Activated CD8-positive, alpha-beta T cell treated with anti-CD3 and anti-CD28 coated beads, Interleukin-2, amount 10 ng/mL, durations not matched to agents 7 days and 5 days (primary cell): Measurements from ENCODE around the gene RPL10A. TPM values are rescaled to one million over a fixed set of nuclear protein-coding genes. Genes with fewer than 3 reads are reported as not detected.

Experiments
- ATAC-seq: fragments of 150-1000 bp; cut with Tn5 transposase; one replicate; pipeline ENCODE4 v1.10.0; 2021; ENCODE audit warnings: moderate library complexity
- CTCF ChIA-PET: fragments of 350-600 bp; sonication (Branson Sonifier 250); formaldehyde crosslinking; loops from one replicate; lab custom pipeline; 2021; ENCODE audit warnings: antibody characterized with exemption; lab: Charles Lee
- POLR2A ChIA-PET: fragments of 350-600 bp; sonication (Branson Sonifier 250); formaldehyde crosslinking; loops from one replicate; lab custom pipeline; 2021; ENCODE audit warnings: antibody characterized with exemption; lab: Charles Lee
- DNase-seq: peaks from one replicate; pipeline ENCODE4 v3.0.0-alpha.2; 2020
- H3K27ac Mint-ChIP-seq: one replicate; pipeline ENCODE4 v1.8.0; 2021; ENCODE audit warnings: mild to moderate bottlenecking, mixed read lengths
- H3K27me3 Mint-ChIP-seq: one replicate; pipeline ENCODE4 v1.8.0; 2021; ENCODE audit warnings: low read depth, mixed read lengths
- H3K36me3 Mint-ChIP-seq: one replicate; pipeline ENCODE4 v1.8.0; 2021; ENCODE audit warnings: low read depth, mixed read lengths
- H3K4me1 Mint-ChIP-seq: one replicate; pipeline ENCODE4 v1.8.0; 2021; ENCODE audit warnings: low read depth, mixed read lengths
- H3K4me3 Mint-ChIP-seq: one replicate; pipeline ENCODE4 v1.8.0; 2021; ENCODE audit warnings: mild to moderate bottlenecking, mixed read lengths
- H3K9me3 Mint-ChIP-seq: one replicate; pipeline ENCODE4 v1.8.0; 2022; ENCODE audit warnings: mixed read lengths; ENCODE audit not compliant: insufficient read depth
- total RNA-seq, 2 experiments: library from RNA; stranded (reverse); gene quantifications; one replicate each; pipeline ENCODE4 v1.2.3, GENCODE V29; 2021

RPL10A gene
- total RNA-seq, 2 experiments from 2014 or later = 1,398 to 1,443 TPM

DNA sequence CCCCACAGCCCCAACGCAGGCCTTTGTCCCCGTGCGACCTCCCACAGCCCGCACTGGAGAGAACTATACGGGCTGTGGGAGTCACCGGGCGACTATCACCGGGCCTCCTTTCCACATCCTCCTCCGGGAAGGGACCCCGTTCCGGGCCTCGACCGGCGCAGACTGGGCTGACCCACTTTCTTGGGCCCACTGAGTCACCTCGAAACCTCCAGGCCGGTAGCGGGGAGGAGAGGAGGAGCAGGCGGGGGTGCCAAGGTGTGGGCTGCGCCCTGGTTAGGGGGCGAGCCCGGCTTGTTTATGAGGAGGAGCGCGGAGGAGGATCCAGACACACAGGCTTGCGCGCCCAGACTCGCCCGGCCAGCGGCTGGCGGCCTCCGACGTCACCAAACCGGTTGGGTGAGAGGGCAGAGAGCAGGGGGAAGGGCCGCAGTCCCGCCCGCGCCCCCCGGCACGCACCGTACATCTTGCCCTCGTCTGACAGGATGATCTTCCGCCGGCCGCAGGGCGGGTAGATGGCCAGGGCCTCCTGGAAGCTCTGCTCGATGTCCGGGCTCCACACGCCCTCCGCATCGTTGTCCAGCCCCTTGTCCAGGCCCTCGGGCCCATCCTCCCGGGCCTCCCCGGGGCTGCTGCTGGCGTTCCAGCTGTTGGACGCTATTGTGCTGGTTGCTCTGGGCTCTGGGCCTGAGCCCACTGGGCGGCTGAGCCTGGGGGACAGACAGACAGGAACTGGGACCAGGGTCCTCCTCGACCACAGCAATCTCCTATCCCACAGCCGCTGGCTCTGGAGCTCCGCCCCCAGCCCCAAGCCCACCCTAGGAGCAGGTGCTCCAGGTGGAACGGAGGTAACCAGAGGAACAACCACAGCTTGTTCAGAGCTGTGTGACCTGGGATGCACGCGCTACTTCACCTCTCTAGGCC is 18.1 kb downstream of the RPL10A start:
- Mint-ChIP-seq H3K27me3 (peaks cover 2% of the 10 kb centered on the region), H3K27ac (no peak overlapping the region), H3K4me3 (no peak overlapping the region), H3K36me3 (no peaks in the 10 kb centered on the region), H3K9me3 (no peaks in the 10 kb centered on the region), H3K4me1 (peaks cover 10% of the 10 kb centered on the region)
- ATAC-seq = no peak
- POLR2A ChIA-PET = no interaction called here
- CTCF ChIA-PET = interaction anchor here (1.6 kb wide), 1 partner anchor 251 kb away, joined by 4 read pairs; the partner anchor contains the start of gene ARMC12
- no peak for DNase-seq

DNA sequence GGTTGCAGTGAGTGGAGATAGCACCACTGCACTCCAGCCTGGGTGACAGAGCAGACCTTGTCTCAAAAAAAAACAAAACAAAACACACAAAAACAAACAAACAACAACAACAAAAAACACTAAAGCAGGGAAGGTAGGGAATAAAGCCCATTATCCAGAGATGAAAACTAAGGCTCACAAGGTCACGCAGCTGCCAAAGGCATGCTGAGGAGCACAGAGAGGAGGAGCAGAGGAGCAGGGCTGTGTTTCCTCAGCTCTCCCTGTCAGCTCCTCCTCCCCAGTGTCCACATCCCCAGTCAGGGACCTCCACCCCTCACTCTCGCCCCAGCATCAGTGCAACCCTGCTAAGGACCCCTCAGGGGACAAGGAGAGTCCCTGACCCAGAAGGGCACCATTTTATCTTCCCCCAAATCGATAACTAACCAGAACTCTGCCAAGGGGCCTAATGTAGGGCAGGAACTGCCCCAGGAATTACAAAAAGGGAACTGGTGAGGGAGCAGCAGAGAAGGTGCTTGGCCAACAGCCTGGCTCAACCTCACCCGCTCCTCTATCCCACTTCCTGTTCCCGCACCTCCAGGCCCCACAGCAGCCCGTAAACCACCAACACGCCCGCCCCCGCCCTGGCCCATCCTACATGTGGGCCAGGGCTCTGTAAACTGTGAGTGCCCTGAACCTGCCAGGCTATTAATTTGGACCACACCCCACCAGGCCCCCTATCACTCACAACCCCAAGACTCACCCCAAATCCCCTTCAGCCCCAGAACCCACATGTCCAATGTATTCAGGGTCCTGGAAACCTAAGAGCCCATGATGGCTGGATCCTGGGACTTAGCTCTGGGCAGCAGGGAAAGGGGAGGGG is 19.7 kb downstream of the RPL10A start:
- Mint-ChIP-seq H3K27ac (peak overlapping the region; percentile 62), H3K36me3 (no peaks in the 10 kb centered on the region), H3K27me3 (peaks cover 2% of the 10 kb centered on the region), H3K4me3 (no peak overlapping the region), H3K4me1 (peaks cover 12% of the 10 kb centered on the region), H3K9me3 (no peaks in the 10 kb centered on the region)
- ATAC-seq = no peak
- no peak for DNase-seq
- CTCF ChIA-PET = interaction anchor here (1.6 kb wide), 1 partner anchor 249 kb away, joined by 4 read pairs; the partner anchor contains the start of gene ARMC12
- POLR2A ChIA-PET = no interaction called here

DNA sequence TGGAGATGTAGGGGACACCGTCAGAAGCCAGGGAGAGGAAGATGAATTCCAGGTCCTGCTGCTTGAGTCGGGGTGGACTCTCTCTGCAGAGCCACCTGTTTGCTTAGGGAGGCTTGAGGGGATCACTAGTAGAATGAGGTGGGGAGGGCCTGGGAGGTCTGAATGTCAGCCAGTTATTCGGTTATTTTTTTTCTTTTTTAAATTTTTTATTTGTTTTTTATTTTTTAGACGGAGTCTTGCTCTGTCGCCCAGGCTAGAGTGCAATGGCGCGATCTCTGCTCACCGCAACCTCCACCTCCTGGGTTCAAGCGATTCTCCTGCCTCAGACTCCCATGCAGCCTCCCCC is 20.3 kb downstream of the RPL10A start:
- no peak overlapping the region for H3K27ac Mint-ChIP-seq
- ChIA-PET POLR2A (no interaction called here), CTCF (interaction anchor here (0.9 kb wide), 1 partner anchor 9 kb away, joined by 3 read pairs; no protein-coding TSS in a partner anchor)

DNA sequence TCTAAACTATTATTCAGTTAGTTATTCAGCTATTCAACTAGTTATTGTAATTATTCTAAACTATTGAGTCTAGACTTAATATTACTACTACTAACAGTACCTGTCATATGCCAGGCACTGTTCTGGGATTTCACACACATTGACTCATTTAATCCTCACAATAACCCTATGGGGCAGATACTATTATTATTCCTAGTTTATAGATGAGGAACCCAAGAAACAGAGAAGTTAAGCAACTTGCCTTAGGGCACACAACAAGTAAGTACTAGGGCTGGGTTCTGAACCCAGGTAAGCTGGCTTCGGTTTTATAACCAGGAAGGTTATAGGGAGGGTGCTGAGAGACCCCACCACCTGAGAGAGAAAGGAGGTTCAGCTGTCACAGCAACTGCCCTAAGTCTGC is 20.9 kb downstream of the RPL10A start:
- no peak for ATAC-seq
- no peak overlapping the region for H3K4me3 Mint-ChIP-seq
- ChIA-PET CTCF (interaction anchor here (0.9 kb wide), 1 partner anchor 9 kb away, joined by 3 read pairs; no protein-coding TSS in a partner anchor), POLR2A (interaction anchor here (0.5 kb wide), 1 partner anchor 247 kb away, joined by 3 read pairs; no protein-coding TSS in a partner anchor)
- peaks cover 14% of the 10 kb centered on the region for H3K4me1 Mint-ChIP-seq
- H3K27me3 Mint-ChIP-seq = peaks cover 2% of the 10 kb centered on the region
- H3K27ac Mint-ChIP-seq = no peak overlapping the region
- H3K36me3 Mint-ChIP-seq = no peaks in the 10 kb centered on the region
- no peaks in the 10 kb centered on the region for H3K9me3 Mint-ChIP-seq
- DNase-seq = no peak

More for the DNA sequence above, 20.3 kb downstream of the RPL10A start:
- ATAC-seq (no peak), DNase-seq (no peak)
- no peaks in the 10 kb centered on the region for H3K9me3 Mint-ChIP-seq
- H3K4me1 Mint-ChIP-seq = peaks cover 12% of the 10 kb centered on the region
- H3K27me3 Mint-ChIP-seq = peaks cover 2% of the 10 kb centered on the region
- no peak overlapping the region for H3K4me3 Mint-ChIP-seq
- H3K36me3 Mint-ChIP-seq = no peaks in the 10 kb centered on the region

DNA sequence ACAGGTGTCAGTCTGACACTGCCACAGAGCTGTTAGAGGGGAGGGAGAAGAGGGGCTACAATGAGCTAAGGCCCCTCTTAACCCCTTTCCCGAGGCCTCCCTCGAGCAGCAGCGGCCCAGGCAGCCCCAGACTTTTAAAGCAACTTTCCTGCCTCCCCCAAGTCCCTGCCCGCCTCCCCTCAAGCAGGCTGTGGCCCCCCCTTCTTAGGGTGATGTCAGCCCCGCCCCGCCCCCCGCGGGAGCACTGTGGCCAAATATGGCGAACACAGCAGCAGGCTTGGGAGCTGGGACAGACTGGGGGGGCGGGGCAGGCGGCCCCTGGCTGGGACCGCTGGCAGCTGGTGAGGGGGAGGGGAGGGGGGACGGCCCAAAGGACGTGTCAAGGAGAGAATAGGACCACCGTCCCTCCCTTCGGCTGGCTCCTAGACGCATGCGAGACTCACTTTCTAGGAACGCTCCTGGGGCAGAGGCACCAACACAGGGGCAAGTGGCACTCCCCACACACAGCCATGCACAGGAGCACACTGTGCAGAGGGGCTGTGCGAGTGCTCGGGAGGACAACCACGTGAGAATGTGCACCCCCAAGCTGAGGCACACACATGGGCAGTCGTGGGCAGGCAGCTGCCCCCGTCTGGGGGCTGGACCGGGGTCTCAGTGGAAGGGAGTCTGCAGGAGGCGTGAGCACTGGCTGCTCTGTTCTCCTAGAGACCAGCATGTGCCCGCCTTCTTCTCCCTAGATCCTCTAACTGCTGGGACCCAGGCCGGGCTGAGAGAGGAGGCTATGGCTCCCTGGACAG is 22.0 kb downstream of the RPL10A start:
- Mint-ChIP-seq H3K27ac (no peak overlapping the region), H3K36me3 (no peaks in the 10 kb centered on the region), H3K27me3 (peaks cover 2% of the 10 kb centered on the region), H3K4me3 (no peak overlapping the region), H3K4me1 (peaks cover 16% of the 10 kb centered on the region), H3K9me3 (no peaks in the 10 kb centered on the region)
- POLR2A ChIA-PET = no interaction called here
- CTCF ChIA-PET = no interaction called here
- ATAC-seq (no peak), DNase-seq (no peak)

DNA sequence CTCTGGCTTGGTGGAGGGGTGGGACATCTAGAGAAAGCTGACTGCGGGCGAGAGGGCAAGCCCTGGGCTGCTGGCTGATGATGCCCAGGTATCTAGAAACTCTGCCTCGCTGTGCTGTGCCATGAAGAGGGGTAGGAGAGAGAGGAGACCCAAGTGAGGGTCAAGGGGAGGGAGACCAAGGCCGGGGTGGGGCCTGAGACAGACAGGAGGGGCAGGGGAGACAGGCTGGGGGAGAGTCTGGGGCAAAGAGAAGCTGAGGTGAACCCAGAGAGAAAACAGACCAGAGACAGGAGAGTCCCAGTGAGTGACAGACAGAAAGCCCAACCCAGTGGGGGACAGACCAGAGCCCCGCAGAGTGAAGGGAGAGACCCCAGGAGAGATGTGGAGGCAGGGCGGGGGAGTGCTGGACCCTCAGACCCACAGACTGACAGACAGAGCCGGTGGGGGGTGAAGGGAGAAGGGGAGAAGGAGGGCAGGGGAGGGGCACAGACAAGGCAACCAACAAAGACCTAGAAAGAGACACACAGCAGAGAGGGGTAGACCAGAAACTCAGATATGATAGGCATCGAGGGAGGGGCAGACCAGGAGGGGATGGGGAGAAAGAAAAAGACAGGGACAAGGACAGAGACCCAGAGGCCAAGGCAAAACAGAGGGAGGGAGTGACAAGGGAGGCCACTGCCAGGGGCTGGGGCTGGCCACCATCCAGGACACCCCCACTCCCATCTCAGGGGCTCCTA is 22.8 kb downstream of the RPL10A start:
- no peak overlapping the region for H3K27ac Mint-ChIP-seq
- no peaks in the 10 kb centered on the region for H3K36me3 Mint-ChIP-seq
- DNase-seq = no peak
- H3K4me1 Mint-ChIP-seq = peaks cover 18% of the 10 kb centered on the region
- H3K4me3 Mint-ChIP-seq = no peak overlapping the region
- H3K9me3 Mint-ChIP-seq = no peaks in the 10 kb centered on the region
- H3K27me3 Mint-ChIP-seq = peaks cover 4% of the 10 kb centered on the region
- ChIA-PET CTCF (no interaction called here), POLR2A (no interaction called here)
- ATAC-seq = no peak

DNA sequence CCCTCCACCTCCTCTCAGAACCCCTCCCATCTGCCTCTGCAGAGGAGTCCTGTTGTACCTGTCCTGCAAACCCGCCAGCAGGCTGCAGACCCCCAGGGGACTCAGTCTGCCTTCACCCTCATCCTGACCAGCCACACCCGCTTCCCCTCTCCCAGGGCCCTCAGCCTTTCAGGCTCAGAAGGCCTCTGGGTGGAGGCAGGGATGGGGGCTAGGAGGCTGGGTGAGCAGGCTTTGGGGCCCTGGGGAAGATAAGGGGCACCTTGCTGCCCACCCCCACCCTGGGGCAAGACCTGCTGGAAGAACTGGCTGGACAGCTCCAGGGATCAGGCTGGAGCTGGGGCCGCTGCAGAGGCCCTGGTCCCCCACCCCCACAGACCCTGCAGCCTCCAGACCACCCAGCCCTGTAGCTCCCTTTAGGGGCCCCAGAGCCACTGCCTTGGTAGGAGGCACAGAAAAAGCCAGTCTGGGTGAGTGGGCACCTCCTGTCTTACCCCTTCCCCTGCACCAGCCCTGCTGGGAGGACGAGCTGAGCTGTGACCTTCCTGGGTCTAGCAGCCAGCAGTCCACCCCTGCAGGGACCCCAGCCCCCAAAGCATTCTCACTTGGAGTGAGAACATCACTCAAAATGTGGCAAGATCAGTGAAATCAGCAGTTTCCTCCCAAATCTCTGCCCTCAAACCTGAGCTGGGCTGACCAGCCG is 23.5 kb downstream of the RPL10A start:
- Mint-ChIP-seq H3K4me1 (peaks cover 18% of the 10 kb centered on the region), H3K27me3 (peaks cover 4% of the 10 kb centered on the region), H3K27ac (no peak overlapping the region), H3K36me3 (no peaks in the 10 kb centered on the region), H3K9me3 (no peaks in the 10 kb centered on the region), H3K4me3 (no peak overlapping the region)
- ATAC-seq = no peak
- ChIA-PET POLR2A (no interaction called here), CTCF (interaction anchor here (0.9 kb wide), 1 partner anchor 24 kb away, joined by 3 read pairs; no protein-coding TSS in a partner anchor)
- no peak for DNase-seq

DNA sequence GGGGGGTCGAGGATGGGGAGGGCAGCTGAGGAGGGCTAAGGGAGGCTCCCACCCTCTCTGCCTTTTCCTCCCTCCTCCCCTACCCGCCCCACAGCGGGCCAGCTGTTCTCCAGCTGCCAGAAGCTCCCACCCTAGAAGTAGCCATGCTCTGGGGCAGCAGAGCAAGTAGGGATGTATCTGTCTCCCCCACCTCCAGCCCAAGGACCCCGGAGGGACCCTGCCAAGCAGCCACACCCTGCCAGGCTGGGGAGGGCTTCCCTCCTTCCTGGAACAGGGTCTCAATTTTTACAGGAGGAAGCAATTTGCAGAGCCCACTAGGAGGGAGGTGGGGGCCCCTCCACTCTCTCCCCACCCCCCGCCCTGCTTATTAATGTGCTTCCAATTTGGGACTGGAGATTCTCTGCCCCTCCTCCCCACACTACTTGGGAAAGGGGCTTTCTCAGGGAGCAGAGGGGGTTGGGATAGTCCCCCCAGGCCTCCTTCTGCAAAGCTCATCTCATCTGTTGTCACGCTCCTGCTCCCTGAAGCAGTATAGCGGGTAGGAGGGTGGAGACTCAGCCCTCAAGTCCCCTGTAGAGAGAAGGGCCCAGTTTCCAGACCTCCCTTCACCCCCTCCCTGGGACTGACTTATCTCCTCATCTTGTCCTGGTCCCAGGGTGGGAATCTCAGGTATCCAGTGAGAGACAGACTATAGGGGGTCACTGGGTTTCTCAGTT is 24.2 kb downstream of the RPL10A start:
- ChIA-PET CTCF (interaction anchor here (0.9 kb wide), 1 partner anchor 23 kb away, joined by 3 read pairs; no protein-coding TSS in a partner anchor), POLR2A (no interaction called here)
- Mint-ChIP-seq H3K27ac (no peak overlapping the region), H3K4me3 (no peak overlapping the region), H3K4me1 (peaks cover 18% of the 10 kb centered on the region), H3K9me3 (no peaks in the 10 kb centered on the region), H3K36me3 (no peaks in the 10 kb centered on the region), H3K27me3 (peaks cover 4% of the 10 kb centered on the region)
- ATAC-seq (no peak), DNase-seq (no peak)

DNA sequence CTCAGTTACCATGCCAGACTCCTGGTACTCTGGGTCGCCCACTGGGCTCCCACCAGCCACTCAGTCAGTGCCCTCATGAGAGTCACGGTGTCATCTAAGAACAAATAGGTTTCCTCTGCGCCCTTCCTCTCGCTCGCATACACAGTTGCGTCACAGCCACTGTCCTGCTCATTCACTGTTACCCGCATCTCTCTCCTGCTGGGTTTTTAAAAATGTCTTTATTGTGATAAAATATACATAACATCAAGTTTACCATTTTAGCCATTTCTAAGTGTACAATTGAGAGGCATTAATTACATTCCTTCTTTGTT is 24.7 kb downstream of the RPL10A start:
- POLR2A ChIA-PET = no interaction called here
- Mint-ChIP-seq H3K27me3 (peaks cover 7% of the 10 kb centered on the region), H3K36me3 (no peaks in the 10 kb centered on the region), H3K9me3 (no peaks in the 10 kb centered on the region), H3K4me1 (peaks cover 16% of the 10 kb centered on the region), H3K27ac (no peak overlapping the region), H3K4me3 (no peak overlapping the region)
- CTCF ChIA-PET = no interaction called here
- no peak for ATAC-seq
- no peak for DNase-seq

DNA sequence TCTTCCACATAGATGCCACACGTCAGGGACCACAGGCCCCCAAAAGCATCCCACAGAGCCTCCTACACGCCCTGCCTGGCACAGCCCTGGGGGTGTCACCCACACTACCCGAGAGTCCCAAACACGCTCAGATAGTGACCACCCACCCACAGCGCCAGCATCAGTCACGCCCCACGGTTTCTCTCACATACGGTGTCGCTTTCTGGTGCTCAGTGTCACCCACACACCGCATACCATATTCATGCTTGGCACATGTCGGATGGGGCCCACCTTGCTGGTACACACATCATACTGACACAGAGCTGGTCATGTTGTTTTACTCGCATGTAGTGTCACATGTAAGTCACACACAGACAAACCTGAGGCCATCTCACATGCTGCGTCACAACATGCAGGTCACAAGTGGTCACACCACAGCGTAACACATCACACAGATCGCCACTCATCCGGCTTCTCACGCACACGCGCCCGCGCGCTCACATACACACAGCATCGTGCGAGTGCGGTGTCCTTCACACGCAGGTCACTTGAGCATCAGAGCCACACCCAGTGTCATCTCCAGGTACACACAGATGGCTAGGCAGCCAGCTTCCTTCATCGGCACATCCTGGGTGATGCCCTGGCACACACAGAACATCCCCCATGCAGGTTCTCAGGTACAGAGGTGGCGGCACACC is 25.2 kb downstream of the RPL10A start:
- peaks cover 12% of the 10 kb centered on the region for H3K27me3 Mint-ChIP-seq
- ChIA-PET POLR2A (no interaction called here), CTCF (no interaction called here)
- H3K4me3 Mint-ChIP-seq = no peak overlapping the region
- peaks cover 16% of the 10 kb centered on the region for H3K4me1 Mint-ChIP-seq
- DNase-seq (no peak), ATAC-seq (no peak)
- no peaks in the 10 kb centered on the region for H3K36me3 Mint-ChIP-seq
- H3K9me3 Mint-ChIP-seq = no peaks in the 10 kb centered on the region
- peak overlapping the region; percentile 4 for H3K27ac Mint-ChIP-seq
